Central memory CD8-positive, alpha-beta T cell (primary cell): ENCODE data around the gene FASTK.
"Not testable (repeated sequence)": the region's sequence is repeated elsewhere in the genome, so short reads cannot be mapped to it uniquely, and the experiment has no call there.

Experiments
- ATAC-seq: fragments of 150-1000 bp; cut with Tn5 transposase; replicated peaks from 2 replicates; pipeline ENCODE4 v1.10.0; 2022; ENCODE audit warnings: mild to moderate bottlenecking, moderate FRiP score, moderate number of reproducible peaks; ENCODE audit not compliant: poor library complexity, severe bottlenecking; ENCODE audit errors: extremely low read depth
- DNase-seq, 2 donors: peaks; one replicate each; pipeline ENCODE4 v3.0.0; 2021; ENCODE audit warnings: low spot score in 2 of 2
- H3K27ac Mint-ChIP-seq: one replicate; pipeline ENCODE4 v1.8.0; 2022; ENCODE audit warnings: low read depth, mild to moderate bottlenecking, moderate library complexity, mixed read lengths
- H3K27me3 Mint-ChIP-seq: one replicate; pipeline ENCODE4 v1.8.0; 2022; ENCODE audit warnings: mixed read lengths
- H3K36me3 Mint-ChIP-seq: one replicate; pipeline ENCODE4 v1.8.0; 2022; ENCODE audit warnings: mild to moderate bottlenecking, moderate library complexity, mixed read lengths; ENCODE audit not compliant: insufficient read depth
- H3K4me1 Mint-ChIP-seq: one replicate; pipeline ENCODE4 v1.8.0; 2022; ENCODE audit warnings: mixed read lengths
- H3K4me3 Mint-ChIP-seq: one replicate; pipeline ENCODE4 v1.8.0; 2022; ENCODE audit warnings: mild to moderate bottlenecking, moderate library complexity, mixed read lengths
- H3K9me3 Mint-ChIP-seq: one replicate; pipeline ENCODE4 v1.8.0; 2022; ENCODE audit warnings: mixed read lengths

The FASTK gene

GRCh38 chr7:151035902-151036301 is 44.7 kb downstream of the FASTK start:
- Mint-ChIP-seq H3K4me1 (peaks cover 18% of the 10 kb centered on the region), H3K9me3 (no peaks in the 10 kb centered on the region), H3K36me3 (peaks cover 2% of the 10 kb centered on the region), H3K4me3 (no peak overlapping the region), H3K27ac (no peak overlapping the region), H3K27me3 (no peaks in the 10 kb centered on the region)
- ATAC-seq (no peak), DNase-seq (no peak)

DNA sequence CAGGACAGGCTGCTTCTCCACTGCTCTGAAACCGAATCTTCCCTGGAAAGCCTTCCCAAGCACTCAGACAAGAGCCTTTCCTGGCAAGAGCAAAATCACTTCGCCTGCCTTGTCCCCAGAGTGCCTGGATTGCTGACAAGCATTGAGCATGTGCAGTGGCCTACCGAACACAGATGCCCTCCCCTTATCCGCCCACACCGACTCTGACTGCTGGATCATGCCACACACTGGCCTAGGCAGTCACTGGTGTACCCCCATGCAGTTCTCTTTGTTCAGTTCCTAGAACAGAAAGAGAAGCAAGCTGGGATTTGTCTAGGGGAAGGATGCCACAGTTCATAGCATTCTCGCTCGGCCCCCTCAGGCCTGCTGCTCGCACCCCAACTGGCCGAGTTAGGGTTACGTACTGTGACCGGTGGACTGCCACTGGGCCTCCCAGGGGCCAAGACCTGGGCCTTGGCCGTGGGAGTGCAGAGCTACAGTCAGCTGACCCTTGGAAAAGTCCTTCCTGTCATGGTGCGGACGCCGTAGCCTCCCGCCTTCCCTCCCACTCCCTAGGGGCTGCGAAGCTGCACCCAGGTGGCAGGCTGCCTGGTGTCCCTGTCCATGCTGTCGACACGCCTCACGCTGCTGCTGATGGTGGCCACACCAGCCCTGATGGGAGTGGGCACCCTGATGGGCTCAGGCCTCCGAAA is 45.4 kb downstream of the FASTK start:
- H3K4me1 Mint-ChIP-seq = peaks cover 19% of the 10 kb centered on the region
- H3K9me3 Mint-ChIP-seq = no peaks in the 10 kb centered on the region
- no peak overlapping the region for H3K27ac Mint-ChIP-seq
- H3K27me3 Mint-ChIP-seq = no peaks in the 10 kb centered on the region
- H3K36me3 Mint-ChIP-seq = peaks cover 2% of the 10 kb centered on the region
- ATAC-seq (no peak), DNase-seq (no peak)
- no peak overlapping the region for H3K4me3 Mint-ChIP-seq

GRCh38 chr7:151034312-151035025 is 46.1 kb downstream of the FASTK start:
- no peak for ATAC-seq
- no peak for DNase-seq
- Mint-ChIP-seq H3K27me3 (no peaks in the 10 kb centered on the region), H3K9me3 (no peaks in the 10 kb centered on the region), H3K4me1 (peaks cover 20% of the 10 kb centered on the region), H3K36me3 (peaks cover 2% of the 10 kb centered on the region), H3K4me3 (no peak overlapping the region), H3K27ac (no peak overlapping the region)

DNA sequence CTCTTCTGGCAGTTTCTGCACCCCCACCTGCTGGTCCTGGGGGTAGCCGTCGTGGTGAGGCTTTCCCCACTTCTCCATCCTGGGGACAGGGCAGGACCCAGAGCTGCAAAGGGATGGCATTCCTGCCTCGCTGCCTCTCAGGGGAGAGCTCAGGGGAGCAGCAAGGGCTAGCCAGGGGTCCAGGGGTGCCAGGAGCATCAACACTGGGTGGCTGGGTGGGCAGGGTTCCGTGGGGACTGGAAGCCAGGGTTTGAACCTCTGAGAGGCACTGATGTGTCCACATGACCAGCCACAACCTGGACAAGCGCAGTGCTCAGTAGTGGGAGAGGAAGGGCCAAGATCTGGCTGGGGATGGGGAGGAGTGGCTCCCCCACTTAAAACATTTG is 46.8 kb downstream of the FASTK start:
- H3K4me1 Mint-ChIP-seq = peaks cover 26% of the 10 kb centered on the region
- no peaks in the 10 kb centered on the region for H3K9me3 Mint-ChIP-seq
- H3K27me3 Mint-ChIP-seq = no peaks in the 10 kb centered on the region
- H3K4me3 Mint-ChIP-seq = no peak overlapping the region
- no peak for ATAC-seq
- peaks cover 2% of the 10 kb centered on the region for H3K36me3 Mint-ChIP-seq
- DNase-seq = no peak
- H3K27ac Mint-ChIP-seq = no peak overlapping the region

DNA sequence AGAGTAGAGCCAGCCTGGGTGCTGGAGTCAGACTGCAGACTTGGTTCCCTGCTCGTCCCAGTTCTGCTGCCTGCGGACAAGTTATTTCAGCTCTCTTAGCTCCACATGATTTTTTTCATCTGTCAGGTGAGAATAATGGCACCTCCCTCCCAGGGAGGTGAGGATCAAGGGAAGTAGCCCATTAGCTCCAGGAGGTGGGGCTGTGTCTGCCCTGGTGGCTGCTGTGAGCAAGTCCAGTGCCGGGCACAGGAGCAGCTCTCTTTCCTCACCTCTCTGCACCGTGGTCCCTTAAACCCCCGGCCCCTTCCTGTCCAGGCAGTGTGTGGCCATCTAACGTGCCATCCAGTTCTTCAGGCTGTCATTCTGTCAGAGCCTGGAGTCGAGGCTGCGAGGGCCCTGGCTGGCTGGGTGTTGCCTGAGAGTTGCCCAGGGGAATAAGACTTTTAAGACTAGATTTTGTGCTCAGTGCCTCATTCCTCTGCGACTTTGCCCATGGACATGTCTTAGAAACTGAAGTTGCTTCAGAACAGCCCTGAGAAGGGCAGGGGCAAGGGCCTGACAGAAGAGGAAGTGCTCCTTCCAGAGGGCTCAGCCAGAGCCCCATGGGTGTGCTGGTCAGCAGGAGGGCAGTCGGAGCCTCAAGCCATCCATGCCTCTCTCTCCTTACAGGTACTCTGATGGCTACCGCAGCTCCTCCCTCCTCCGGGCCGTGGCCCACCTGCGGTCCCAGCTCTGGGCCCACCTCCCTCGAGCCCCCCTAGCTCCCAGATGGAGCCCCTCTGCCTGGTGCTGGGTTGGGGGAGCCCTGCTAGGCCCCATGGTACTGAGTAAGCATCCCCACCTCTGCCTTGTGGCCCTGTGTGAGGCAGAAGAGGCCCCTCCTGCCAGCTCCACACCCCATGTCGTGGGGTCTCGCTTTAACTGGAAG is 47.4 kb downstream of the FASTK start:
- Mint-ChIP-seq H3K27ac (no peak overlapping the region), H3K4me3 (no peak overlapping the region), H3K27me3 (no peaks in the 10 kb centered on the region), H3K4me1 (peaks cover 31% of the 10 kb centered on the region), H3K9me3 (no peaks in the 10 kb centered on the region), H3K36me3 (peaks cover 6% of the 10 kb centered on the region)
- no peak for DNase-seq
- no peak for ATAC-seq

GRCh38 chr7:151031011-151031410 is 49.6 kb downstream of the FASTK start:
- Mint-ChIP-seq H3K4me1 (peaks cover 38% of the 10 kb centered on the region), H3K4me3 (no peak overlapping the region), H3K27me3 (no peaks in the 10 kb centered on the region), H3K36me3 (peaks cover 11% of the 10 kb centered on the region), H3K27ac (peak overlapping the region; percentile 30), H3K9me3 (no peaks in the 10 kb centered on the region)
- DNase-seq = no peak
- ATAC-seq = no peak

GRCh38 chr7:151028948-151029501 is 51.6 kb downstream of the FASTK start:
- peaks cover 9% of the 10 kb centered on the region for H3K36me3 Mint-ChIP-seq
- DNase-seq (no peak), ATAC-seq (no peak)
- H3K27me3 Mint-ChIP-seq = no peaks in the 10 kb centered on the region
- peaks cover 38% of the 10 kb centered on the region for H3K4me1 Mint-ChIP-seq
- peak overlapping the region; percentile 85 for H3K4me3 Mint-ChIP-seq
- H3K27ac Mint-ChIP-seq = peak overlapping the region; percentile 93
- no peaks in the 10 kb centered on the region for H3K9me3 Mint-ChIP-seq

GRCh38 chr7:151028131-151028947 is 52.3 kb downstream of the FASTK start, which contains the start of gene ABCB8:
Gene ABCB8, plus strand, starts transcription at chr7:151028450. Its CDS starts 66 bp downstream, at chr7:151028516.
- Mint-ChIP-seq H3K4me3 (peak within 1 kb of the TSS; percentile 85), H3K9me3 (no peaks in the 10 kb centered on the region), H3K4me1 (peaks cover 38% of the 10 kb centered on the region), H3K36me3 (peaks cover 9% of the 10 kb centered on the region), H3K27ac (peak within 1 kb of the TSS; percentile 93), H3K27me3 (no peaks in the 10 kb centered on the region)
- ATAC-seq (peak; percentile 93), DNase-seq (peak; percentile 97 to 99)

DNA sequence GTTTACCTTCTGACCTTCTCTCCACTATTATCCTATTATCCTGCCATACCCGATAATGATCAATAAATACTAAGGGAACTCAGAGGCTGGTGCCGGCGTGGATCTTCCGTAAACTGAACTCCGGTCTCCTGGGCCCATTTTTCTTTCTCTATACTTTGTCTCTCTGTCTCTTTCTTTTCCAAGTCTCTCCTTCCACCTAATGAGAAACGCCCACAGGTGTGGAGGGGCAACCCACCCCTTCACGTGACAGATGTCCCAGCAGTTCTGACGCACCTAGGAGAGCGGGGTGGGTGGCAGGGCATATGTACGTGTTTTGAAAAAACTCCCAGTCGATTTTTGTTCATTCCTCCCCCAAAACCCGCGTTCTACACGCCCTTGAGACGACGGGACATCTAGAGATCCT is 52.9 kb downstream of the FASTK start:
- peak; percentile 28 for ATAC-seq
- H3K27me3 Mint-ChIP-seq = not testable (repeated sequence)
- H3K27ac Mint-ChIP-seq = peak overlapping the region; percentile 93

DNA sequence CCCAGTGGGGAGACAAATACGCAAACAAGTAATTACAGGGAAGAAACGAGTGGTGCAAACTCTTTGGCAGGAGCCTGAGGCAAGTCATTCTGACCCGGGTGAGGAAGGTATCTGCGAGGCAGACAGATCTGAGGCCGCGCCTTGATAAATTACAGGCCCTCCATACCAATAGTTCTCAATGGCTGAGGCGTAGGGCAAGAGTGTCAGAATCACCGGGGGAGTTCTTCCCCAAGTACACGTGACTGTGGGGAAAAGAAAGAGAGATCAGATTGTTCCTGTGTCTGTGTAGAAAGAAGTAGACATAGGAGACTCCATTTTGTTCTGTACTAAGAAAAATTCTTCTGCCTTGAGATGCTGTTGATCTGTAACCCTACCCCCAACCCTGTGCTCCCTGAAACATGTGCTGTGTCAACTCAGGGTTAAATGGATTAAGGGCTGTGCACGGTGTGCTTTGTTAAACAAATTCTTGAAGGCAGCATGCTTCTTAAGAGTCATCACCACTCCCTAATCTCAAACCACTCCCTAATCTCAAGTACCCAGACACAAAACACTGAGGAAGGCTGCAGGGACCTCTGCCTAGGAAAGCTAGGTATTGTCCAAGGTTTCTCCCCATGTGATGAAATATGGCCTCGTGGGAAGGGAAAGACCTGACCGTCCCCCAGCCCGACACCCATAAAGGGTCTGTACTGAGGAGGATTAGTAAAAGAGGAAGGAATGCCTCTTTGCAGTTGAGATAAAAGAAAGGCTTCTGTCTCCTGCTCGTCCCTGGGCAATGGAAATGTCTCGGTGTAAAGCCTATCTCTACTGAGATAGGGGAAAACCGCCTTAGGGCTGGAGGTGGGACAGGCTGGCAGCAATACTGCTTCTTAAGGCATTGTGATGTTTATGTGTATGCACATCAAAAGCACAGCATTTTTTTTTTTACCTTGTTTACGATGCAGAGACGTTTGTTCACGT is 53.6 kb downstream of the FASTK start:
- not testable (repeated sequence) for H3K27me3 Mint-ChIP-seq, DNase-seq, H3K36me3 Mint-ChIP-seq, ATAC-seq, H3K9me3 Mint-ChIP-seq
- peak overlapping the region; percentile 85 for H3K4me3 Mint-ChIP-seq
- peaks cover 36% of the 10 kb centered on the region for H3K4me1 Mint-ChIP-seq
- H3K27ac Mint-ChIP-seq = peak overlapping the region; percentile 93

More for the DNA sequence above, 52.9 kb downstream of the FASTK start:
- not testable (repeated sequence) for DNase-seq, H3K36me3 Mint-ChIP-seq, H3K9me3 Mint-ChIP-seq
- H3K4me1 Mint-ChIP-seq = peaks cover 38% of the 10 kb centered on the region
- peak overlapping the region; percentile 85 for H3K4me3 Mint-ChIP-seq
